Left hindlimb (tissue), 1 donor: ENCODE results near the gene GPSM3.
"Not testable (repeated sequence)": the region's sequence is repeated elsewhere in the genome, so short reads cannot be mapped to it uniquely, and the experiment has no call there.

Experiments used
- DNase-seq: peaks from one replicate; pipeline ENCODE4 v3.0.0-alpha.2; 2018

The GPSM3 gene, protein sequence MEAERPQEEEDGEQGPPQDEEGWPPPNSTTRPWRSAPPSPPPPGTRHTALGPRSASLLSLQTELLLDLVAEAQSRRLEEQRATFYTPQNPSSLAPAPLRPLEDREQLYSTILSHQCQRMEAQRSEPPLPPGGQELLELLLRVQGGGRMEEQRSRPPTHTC

DNA sequence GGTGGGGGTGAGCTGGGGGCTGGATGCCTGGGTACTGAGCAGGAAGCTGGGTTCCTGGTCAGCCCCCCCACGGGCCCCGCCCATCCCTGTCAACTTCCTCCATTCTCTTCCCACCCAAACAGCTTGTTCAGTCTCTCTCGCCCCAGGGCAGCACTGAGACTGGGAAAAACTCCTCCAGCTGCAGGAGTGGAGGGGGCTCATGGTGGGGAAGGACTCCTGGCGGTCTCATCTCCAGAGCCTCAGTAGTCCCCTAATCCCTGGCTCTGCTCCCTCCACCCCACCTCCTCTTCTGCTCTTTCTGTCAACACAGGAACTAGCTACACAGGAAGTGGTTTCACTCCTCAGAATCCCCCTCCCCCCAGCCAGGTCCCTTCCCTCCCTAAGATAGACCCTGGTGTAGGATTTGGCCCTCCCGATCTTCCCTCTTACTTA is at the start of gene GPSM3:
TSS of gene GPSM3 (minus strand) at position 36 of the 432 bp plus-strand sequence. CDS start 130 bp downstream, outside the sequence.
- DNase-seq = peak; percentile 55

DNA sequence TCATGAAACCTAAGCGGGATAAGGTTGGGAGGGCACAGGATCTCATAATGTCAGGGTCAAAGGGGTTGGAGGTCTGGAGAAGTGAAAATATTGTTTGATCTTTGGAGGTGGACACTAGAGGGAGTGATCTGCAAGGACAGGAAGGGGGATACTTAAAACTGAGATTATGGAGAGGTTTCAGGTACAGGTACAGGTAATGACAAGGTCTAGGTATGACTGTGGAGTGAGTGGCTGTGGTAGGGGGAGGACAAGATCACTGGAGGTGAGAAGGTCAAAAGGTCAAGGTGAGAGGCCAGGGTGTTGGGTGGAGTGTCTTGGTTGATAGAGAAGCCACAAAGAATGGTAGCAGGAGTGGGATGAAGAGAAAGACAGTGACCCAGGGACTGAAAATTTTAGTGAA is 48.2 kb upstream of the GPSM3 start:
- no peak for DNase-seq

DNA sequence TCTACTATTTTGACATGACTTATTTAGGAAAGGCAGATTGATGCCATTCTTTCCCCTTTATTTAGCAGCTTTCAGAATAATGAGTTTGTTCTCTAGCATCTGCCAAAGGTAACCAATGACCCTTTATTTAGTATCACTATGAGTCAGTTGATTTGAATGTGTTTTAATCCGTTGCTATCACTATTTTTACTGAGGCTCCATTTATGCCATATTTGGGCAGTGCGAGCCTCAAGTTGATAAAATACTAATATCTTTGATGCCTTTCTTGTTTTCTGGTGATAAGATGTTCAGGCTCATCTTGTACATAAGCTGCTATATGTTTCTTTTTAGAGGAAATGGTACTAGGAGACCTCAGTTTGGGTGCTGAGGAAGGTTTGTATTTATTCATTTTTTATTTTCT is 47.0 kb upstream of the GPSM3 start:
- DNase-seq = no peak

DNA sequence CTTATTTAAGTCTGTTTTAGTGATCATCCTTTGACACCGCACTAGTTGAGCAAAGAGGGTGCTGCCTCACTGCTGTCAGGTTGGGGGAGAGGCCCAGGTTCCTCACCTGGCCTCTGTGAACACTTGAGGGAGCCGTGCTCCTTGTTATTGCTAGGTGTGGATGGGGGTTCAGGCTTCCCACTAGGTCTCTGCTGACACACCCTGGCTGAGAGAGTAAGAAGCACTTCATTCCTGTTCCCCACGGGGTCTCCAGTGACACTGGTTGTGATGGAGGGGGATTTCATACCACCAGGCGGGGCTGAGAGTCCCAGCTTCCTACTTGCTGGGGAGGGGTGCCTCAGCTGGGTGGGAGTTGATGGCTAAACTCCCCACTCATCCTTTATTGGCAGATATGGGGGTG is 42.5 kb upstream of the GPSM3 start:
- no peak for DNase-seq

DNA sequence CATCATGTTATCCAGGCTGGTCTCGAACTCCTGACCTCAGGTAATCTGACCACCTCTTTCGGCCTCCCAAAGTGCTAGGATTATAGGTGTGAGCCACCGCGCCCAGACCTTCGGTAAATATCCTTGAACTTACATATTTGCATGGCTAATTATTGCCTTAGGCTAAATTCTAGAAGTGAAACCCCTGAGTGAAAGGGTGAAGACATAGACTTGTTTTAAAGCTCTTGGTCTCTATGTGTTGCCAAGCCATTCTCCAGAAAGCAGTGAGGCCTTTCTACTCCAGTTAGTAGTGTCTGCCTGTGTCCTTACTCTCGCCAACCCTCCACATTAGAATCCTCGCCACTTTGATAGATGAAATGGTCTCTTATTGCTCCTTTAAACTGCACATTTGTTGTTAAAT is 34.0 kb upstream of the GPSM3 start:
- no peak for DNase-seq

DNA sequence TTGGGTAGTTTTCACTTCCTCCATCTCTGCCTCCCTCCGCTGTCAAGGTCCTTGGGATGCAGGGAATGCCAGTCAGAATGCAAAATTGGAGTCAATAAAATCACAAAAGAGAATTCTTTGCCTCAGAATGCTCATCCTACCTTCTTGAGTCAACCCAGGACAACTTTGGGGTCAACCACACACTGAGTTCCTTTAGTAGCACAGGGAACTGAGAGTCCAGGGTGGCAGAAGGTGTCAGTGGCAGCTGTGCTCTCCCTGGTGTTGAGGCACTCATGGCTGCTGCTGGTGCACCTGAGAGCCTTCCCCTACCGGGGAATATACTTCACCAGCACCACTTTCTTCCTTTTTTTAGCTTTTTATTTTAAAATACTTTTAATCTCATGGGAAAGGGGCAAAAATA is 32.3 kb upstream of the GPSM3 start:
- DNase-seq = no peak

DNA sequence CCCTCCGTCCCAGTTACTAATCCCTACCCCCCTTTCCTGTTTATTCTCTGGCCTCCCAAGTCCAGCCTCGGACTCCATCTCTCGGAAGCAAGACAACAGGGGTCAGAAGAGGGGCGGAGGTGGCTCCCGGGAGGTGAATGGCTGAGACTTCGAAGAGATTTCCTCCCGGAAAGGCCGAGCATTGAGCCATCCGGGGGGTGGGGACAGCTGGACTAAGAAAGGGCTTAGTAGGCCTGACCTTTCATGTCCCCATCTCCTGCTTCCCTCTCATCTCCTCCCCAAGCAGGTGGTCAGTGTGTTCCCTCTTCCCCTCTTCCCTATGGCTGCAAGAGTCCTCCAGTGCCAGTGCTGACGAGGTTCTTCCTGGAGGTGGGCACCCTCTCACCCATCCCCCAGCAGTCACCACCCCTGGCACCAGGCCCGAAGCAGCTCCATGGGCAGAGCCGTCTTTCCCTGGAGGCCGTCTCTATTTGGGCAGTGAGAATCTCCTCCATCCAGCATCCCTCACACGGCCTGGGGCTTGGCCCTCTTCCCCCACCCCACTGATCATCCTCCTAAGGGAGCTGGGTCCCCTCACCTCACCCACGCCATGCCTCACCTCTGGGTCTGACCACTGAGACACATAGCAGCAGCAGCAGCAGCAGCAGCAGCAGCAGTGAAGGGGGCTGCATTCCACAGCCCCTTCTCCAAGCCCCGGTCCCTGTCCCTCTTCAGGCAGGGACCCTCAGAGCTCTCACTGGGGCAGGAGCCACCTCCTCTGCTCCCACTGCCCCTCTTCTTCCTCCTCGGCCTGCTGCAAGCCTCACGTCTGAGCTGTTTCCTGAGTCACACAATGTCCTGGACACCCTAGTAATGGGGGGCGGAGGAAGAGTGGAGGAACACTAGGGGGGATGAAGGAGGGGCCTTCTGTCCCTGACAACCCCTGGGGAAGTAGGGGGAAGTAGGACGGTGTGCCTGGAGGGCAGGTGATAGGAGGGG is 31.1 kb upstream of the GPSM3 start, which contains the start of gene NOTCH4:
TSS of gene NOTCH4 (minus strand) at position 810 of the 978 bp plus-strand sequence. CDS start at position 671, 139 bp downstream.
- DNase-seq = no peak

DNA sequence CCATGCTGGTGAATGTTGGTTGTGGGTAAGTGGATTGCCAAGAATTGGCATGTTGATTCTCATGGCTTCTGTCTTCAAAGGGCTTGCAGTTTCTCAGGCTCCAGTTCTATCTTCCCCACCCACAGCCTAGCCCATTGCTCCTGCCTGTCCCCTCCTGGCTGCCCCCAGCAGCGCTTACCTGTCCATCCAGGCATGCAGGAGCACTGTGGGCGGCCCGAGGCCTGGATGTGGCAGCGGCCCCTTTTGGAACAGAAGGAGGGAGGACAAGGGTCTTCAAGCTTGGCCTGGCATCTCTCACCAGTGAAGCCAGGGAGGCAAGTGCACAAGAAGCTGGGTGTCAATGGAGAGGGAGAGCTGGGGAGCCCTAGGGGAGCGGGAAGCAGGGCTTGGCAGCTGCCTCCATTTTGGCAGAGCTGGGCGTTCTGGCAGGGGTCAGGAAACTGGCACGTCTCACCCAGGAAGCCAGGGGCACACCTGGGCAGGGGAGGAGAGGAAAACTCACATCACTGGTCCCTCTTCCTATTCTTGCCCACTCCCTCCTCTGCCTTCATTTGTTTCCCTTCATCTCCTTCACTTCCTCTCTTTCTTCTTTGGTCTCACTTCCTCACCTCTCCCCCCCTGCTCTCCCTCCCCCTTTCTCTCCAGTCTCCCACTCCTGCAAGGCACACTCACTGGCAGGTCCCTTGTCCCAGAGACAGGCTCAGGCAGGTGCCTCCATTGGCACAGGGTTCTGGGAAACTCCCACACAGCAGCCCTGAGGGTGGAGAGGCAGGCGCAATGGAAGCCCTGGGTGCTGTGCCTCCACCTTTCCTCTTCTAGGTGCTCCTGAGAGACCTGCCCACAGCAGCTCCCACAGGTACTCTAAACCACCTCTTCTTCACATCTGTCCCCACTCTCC is 30.1 kb upstream of the GPSM3 start:
- no peak for DNase-seq

DNA sequence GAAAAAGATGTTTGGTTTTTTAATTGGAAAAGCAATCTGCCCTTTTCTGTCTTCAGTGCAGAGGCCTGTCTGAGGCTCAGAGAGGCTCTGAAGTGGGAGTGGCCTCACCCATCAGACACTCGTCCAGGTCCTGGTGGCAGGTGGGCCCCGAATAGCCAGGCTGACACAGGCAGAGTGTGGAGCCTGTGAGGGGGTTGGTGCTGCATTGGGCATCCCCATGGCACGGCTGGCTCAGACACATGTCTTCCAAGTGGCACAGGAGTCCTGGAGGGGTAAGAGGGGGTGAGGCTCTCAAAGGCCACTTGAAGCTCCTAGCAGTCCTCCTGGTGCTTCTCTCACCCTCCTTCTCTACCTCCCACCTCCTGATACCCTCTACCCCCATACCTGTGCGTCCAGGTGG is 27.6 kb upstream of the GPSM3 start:
- no peak for DNase-seq

DNA sequence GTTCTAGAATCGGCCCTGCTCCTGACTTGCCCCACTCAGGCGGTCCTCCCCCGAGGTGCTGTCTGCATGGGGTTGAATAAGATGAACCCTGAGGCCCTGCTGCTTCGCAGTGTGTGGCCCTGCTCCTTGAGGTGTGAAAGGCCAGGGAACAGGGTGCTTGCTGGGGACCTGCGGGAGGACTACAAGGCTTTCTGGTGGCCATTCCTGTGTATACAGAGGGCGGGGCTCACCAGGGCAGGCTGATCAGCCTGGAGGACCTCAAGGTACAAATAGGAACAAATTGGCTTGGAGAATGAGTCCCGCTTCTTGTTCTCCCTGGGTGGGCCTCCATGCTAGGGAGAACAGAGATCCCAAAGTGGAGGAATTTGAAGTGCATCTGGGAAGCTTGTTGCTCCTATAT is 25.7 kb upstream of the GPSM3 start:
- no peak for DNase-seq

DNA sequence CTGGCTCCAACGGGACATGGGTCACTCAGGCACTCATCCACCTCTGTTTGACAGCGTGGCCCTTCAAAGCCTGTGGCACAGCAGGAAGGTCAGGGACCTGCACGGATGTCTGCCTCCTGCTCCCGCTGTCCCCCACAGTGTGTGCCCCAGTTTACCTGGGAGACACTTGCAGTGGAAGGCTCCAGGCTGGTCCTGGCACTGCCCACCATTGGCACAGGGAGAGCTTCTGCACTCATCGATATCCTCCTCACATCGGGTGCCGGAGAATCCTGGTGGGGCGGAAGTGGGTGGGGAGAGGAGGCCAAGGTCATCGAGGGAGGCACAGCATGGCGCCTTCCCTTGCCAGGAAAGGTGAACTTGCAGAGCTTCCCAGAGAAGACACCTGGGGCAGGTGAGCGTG is 24.6 kb upstream of the GPSM3 start:
- DNase-seq = no peak

DNA sequence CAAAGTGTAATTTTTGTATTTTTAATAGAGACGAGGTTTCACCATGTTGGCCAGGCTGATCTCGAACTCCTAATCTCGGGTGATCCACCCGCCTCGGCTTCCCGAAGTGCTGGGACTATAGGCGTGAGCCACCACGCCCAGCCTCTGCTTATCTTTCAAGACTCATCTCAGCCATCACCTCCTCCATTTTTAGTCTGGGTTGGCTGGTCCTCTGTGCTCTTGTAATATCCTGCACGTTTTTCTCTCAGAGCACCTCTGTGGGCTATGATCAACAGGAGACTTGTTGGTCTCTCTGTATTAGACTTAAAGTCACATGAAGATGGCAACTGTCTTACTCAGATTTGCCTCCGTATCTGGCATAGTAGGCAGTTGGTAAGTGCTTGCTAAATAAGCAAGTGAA is 23.8 kb upstream of the GPSM3 start:
- DNase-seq = no peak

DNA sequence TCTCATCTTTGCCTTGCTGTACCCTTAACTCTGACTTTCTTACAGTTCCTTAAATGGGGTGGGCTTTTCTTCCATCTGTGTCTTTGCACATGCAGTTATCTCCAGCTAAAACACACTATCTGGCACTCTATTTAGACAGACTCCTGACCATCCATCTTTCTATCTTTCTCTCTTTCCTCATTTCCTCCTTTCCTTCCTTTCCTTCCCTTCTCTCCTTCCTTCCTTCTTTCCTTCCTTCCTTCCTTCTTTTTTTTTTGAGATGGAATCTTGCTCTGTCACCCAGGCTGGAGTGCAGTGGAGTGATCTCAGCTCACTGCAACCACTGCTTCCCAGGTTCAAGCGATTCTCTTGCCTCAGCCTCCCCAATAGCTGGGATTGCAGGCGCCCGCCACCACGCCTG is 23.2 kb upstream of the GPSM3 start:
- no peak for DNase-seq

DNA sequence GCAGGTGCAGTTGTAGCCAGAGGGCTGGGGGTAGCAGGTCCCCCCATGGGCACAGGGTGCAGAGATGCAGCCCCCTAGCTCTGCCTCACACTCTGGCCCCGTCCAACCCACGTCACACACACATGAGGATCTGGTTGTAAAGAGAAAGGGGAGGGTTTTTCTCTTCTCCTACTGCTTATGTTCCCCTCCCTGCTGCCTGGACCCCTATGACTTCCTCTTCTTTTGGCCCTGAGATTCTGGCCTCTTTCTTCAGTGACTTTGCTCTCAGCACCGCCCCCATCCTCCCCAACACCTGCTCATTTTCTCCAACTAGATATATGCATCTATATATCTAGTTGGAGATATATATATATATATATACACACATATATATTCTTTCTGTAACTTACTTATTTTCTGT is 21.7 kb upstream of the GPSM3 start:
- no peak for DNase-seq

DNA sequence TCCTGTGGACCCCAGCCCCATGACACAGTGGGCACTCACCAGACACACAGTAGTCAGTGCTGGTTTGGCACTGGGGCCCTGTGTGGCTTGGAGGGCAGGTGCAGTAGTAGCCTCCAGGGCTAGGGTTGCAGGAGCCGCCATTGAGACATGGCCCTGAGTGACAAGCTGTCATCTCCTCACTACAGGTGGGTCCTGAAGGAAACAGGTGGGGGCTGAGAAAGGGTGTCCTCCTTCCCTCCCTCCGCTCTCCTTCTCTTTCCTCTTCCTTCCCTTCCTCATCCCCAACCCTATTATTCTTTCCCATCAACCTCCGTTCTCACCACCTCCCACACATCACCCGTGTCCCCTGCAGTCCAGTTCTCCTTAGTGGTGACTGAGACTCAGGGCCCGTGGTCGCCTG is 21.2 kb upstream of the GPSM3 start:
- DNase-seq = no peak

DNA sequence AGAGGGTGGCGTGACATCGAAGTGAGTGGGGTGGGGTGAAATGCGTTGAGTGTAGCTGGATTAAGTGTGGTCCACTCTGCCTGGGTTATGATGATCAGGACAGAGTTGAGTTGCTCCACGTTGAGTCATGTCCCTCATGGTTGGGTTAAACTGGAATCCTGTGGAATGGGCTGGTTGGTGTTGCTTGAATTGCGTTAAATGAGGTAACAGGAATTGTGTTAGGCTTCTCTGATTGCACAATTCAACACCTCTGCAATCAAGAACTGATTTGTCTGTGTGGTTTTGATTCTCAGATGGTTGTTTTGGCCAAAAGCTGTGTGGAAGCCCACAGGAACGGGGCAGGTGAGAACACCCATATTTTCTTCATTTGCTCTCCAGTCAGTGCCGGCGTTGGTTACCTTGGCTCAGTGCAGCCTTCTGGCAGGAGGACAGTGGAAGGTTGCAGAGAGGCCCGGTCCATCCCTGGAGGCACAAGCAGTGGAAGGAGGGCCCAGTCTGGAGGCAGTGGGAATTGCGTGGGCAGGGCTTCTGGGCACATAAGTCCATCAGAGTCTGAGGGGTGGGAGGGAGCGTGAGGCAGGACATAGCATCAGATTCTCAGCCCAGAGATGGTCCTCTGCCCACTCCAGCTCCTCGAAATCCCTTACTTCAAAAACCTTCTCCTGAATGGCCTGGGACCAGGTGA is 19.8 kb upstream of the GPSM3 start:
- no peak for DNase-seq

DNA sequence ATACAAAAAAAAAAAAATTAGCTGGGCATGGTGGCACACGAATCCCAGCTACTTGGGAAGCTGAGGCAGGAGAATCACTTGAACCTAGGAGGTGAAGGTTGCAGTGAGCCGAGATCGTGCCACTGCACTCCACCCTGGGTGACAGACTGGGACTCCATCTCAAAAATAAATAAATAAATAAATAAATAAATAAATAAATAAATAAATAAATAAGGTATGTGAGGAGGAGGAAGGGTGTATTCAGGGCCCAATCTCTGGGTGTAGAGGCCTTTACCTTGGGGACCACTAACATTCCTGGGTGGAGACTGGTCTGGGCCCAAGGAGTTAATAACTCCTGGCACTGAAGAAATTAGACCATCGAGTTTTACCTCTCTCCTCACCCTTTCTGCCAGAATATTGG is 19.0 kb upstream of the GPSM3 start:
- DNase-seq = not testable (repeated sequence)

DNA sequence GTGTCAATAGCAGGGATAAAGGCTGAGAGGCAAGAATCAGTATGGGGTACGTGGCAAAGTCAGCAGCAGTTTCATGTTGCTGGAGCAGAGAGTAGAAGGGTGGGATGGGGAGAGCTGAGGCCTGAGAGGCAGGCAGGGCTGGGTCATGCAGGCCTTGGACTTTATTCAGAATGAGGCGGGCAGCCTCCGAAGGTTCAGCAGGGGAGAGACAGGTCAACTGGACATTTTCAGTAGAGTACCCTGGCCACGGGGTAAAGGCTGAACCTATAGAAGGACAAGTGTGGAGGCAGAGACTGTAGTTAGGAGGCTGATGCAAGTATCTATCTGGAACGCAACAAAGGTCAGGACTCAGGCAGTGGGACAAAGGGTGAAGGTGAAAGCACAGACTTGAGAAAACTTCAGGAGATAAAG is 17.8 kb upstream of the GPSM3 start:
- no peak for DNase-seq

DNA sequence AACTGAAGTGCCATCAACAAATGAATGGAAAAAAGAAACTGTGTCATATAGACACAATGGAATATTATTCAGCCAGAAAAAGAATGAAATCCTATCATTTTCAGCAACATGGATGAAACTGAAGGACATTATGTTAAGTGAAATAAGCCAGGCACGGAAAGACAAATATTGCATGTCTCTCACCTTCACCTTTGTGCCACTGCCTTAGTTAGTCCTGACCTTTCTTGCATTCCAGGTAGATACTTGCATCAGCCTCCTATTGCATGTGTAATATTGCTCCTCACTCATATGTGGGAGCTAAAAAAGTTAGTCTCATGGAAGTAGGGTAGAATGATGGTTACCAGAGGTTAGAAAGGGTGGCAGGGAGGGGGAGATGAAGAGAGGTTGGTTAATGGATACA is 16.6 kb upstream of the GPSM3 start:
- DNase-seq = no peak

DNA sequence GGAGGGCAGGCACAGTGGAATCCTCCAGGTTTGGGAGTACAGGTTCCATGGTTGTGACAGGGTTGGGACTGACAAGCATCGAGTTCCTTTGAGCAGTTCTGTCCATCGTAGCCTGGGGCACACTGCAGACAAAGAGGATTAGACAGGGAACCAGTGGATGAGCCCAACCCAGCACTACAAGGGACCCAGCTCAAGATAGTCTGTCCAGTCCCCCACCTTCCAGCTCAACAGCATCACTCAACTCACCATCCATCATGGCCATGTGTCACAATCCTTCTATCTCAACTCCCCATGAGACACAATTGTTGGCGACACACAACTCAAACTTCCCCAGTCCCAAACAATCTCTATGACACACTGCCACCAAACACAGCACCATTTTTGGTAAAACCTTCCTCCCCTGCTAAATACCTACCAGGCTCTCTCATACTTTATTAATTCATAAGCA is 11.8 kb upstream of the GPSM3 start:
- no peak for DNase-seq

DNA sequence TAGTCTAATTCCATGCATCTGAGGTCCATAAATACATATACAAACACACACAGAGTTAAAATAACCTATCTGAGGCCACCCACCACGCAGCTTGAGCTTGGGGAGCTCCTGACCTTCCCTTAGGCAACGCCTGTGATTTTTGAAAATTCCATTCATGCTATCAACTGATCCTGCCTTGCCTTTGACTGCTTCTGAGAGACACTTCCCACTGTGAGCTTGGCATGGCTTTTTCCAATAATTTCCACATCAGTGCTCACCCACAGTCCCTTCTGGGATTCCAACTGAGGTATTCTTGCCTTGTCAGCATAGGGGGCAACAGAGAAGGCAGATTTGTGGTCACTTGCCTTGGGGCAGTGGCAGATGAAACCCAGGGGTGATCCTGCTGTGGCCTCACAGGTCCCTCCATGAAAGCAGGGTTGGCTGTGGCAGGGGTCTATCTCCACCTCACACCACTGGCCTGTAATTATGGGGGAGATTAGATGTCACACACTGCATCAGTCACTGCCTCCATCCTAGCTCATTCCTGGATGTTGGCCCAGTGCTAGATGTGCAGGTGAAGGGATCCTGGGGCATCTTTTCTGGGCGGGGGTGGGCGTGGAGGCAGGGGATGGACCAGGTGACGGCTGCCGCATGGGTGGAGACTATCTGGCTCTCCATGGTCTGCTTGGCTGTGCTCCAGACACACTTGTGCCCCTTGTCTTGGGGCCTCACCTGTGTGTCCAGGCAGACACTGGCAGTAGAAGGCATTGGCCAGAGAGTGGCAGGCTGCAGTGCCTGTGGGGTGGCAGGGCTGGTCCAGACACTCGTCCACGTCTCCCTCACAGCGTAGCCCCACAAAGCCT is 11.2 kb upstream of the GPSM3 start:
- DNase-seq = peak; percentile 16

DNA sequence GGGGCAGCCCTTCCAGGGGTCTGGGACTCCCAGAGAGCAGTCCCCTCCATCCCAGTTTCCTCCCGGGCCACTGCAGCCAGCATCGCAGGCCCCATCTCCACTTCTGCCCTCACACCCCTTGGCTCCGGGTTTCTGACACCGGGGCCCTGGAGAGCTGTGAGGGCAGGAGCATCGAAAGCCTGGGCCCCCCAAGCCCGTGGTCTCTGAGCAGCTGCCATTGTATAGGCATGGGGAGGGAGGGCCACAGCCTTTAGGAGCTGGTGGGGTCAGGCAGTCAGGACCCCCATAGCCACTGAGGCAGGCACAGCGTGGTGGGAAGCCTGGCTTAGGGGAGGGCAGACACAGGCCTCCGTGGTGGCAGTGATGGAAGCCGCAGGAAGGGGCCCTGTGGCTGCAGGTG is 9.7 kb upstream of the GPSM3 start:
- DNase-seq = peak; percentile 23
